CD14-positive monocyte (primary cell): ENCODE results near the gene ADCY2. TPM values are rescaled to one million over a fixed set of nuclear protein-coding genes. Genes with fewer than 3 reads are reported as not detected.

Experiments used
- DNase-seq, 3 donors: peaks; one replicate each; pipeline ENCODE4 v3.0.0-alpha.2; 2011 to 2022
- H2AFZ ChIP-seq: 2 replicates; pipeline ENCODE4 v1.6.0; 2012; ENCODE audit warnings: mild to moderate bottlenecking, low read depth, low read length, inconsistent platforms; ENCODE audit not compliant: insufficient read depth, poor library complexity, severe bottlenecking
- H3K27ac ChIP-seq, 2 donors: 1 replicate in 1 of 2; 2 replicates in 1 of 2; pipeline ENCODE4 v1.5.1; 2012 to 2013; ENCODE audit warnings: low read length in 2 of 2, control low read depth in 1 of 2, inconsistent platforms in 1 of 2, low read depth in 1 of 2, mild to moderate bottlenecking in 1 of 2
- H3K27me3 ChIP-seq, 2 donors: one replicate each; pipeline versions ENCODE4 v1.6.0 to v1.6.1; 2011 to 2013; ENCODE audit warnings: low read length in 2 of 2; ENCODE audit not compliant: control insufficient read depth in 2 of 2, insufficient read depth in 2 of 2
- H3K36me3 ChIP-seq, 2 donors: replicated peaks in 1 of 2; 1 replicate in 1 of 2; 2 replicates in 1 of 2; pipeline versions ENCODE4 v1.5.1 to v1.6.1; 2012 to 2013; ENCODE audit warnings: low read length in 2 of 2, control low read depth in 1 of 2, inconsistent platforms in 1 of 2, mild to moderate bottlenecking in 1 of 2; ENCODE audit not compliant: insufficient read depth in 2 of 2, control insufficient read depth in 1 of 2
- H3K4me1 ChIP-seq, 2 donors: 1 replicate in 1 of 2; 2 replicates in 1 of 2; pipeline versions ENCODE4 v1.5.1 to v1.6.1; 2012 to 2013; ENCODE audit warnings: low read length in 2 of 2, control low read depth in 1 of 2, inconsistent platforms in 1 of 2, mild to moderate bottlenecking in 1 of 2, moderate library complexity in 1 of 2; ENCODE audit not compliant: insufficient read depth in 2 of 2, control insufficient read depth in 1 of 2
- H3K4me2 ChIP-seq: replicated peaks from 2 replicates; pipeline ENCODE3; 2012; ENCODE audit warnings: low read length, moderate library complexity, mild to moderate bottlenecking; ENCODE audit not compliant: poor library complexity, severe bottlenecking; ENCODE audit errors: extremely low read depth
- H3K4me3 ChIP-seq, 3 experiments: fragments of 200-600 bp in 1 of 3; sonication (generic) in 1 of 3; replicated peaks in 1 of 3; 1 replicate in 2 of 3; 2 replicates in 1 of 3; pipeline ENCODE4 v1.5.1; 2011 to 2013; ENCODE audit warnings: low read length in 3 of 3, mild to moderate bottlenecking in 3 of 3, control low read depth in 2 of 3, low read depth in 2 of 3, inconsistent platforms in 1 of 3, moderate library complexity in 1 of 3
- H3K79me2 ChIP-seq: 2 replicates; pipeline ENCODE4 v1.6.0; 2012; ENCODE audit warnings: mild to moderate bottlenecking, control low read depth, inconsistent platforms, low read length, moderate library complexity; ENCODE audit not compliant: insufficient read depth
- H3K9ac ChIP-seq: 2 replicates; pipeline ENCODE4 v1.6.0; 2017; ENCODE audit warnings: low read length, mild to moderate bottlenecking; ENCODE audit not compliant: insufficient read depth, poor library complexity, severe bottlenecking
- H3K9me3 ChIP-seq, 2 donors: replicated peaks in 1 of 2; 1 replicate in 1 of 2; 2 replicates in 1 of 2; pipeline versions ENCODE4 v1.5.1 to v1.6.1; 2012 to 2013; ENCODE audit warnings: low read length in 2 of 2, control low read depth in 1 of 2; ENCODE audit not compliant: control insufficient read depth in 1 of 2, insufficient read depth in 1 of 2
- H4K20me1 ChIP-seq: 2 replicates; pipeline ENCODE4 v1.6.0; 2012; ENCODE audit warnings: mild to moderate bottlenecking, low read length, control low read depth, moderate library complexity; ENCODE audit not compliant: insufficient read depth
- H3K27ac Mint-ChIP-seq, 7 donors: one replicate each; pipeline ENCODE4 v1.8.0; 2020; ENCODE audit warnings: mild to moderate bottlenecking in 7 of 7, mixed read lengths in 7 of 7, moderate library complexity in 6 of 7, inconsistent platforms in 2 of 7
- H3K27me3 Mint-ChIP-seq, 3 donors: one replicate each; pipeline ENCODE4 v1.8.0; 2021 to 2022; ENCODE audit warnings: low read depth in 3 of 3, mild to moderate bottlenecking in 3 of 3, mixed read lengths in 3 of 3, moderate library complexity in 3 of 3, inconsistent platforms in 1 of 3
- H3K36me3 Mint-ChIP-seq, 2 donors: one replicate each; pipeline ENCODE4 v1.8.0; 2020; ENCODE audit warnings: mixed read lengths in 2 of 2, inconsistent platforms in 1 of 2, mild to moderate bottlenecking in 1 of 2
- H3K4me1 Mint-ChIP-seq: one replicate; pipeline ENCODE4 v1.8.0; 2020; ENCODE audit warnings: mild to moderate bottlenecking, mixed read lengths
- H3K4me3 Mint-ChIP-seq, 2 donors: one replicate each; pipeline ENCODE4 v1.8.0; 2020; ENCODE audit warnings: mild to moderate bottlenecking in 2 of 2, mixed read lengths in 2 of 2, moderate library complexity in 1 of 2
- H3K9me3 Mint-ChIP-seq, 7 donors: one replicate each; pipeline ENCODE4 v1.8.0; 2020 to 2022; ENCODE audit warnings: mixed read lengths in 7 of 7, mild to moderate bottlenecking in 6 of 7, moderate library complexity in 6 of 7, inconsistent platforms in 2 of 7
- WGBS: methylation state at CpG from one replicate; pipeline ENCODE4 v1.1.5; 2013; ENCODE audit warnings: missing lambda C conversion rate; ENCODE audit not compliant: insufficient coverage; 5-methylcytosine and 5-hydroxymethylcytosine counted together
- intact Hi-C, 2 donors: fragments of 100-400 bp; cut with micrococcal nuclease; formaldehyde crosslinking; loops; one replicate each; pipeline versions ENCODE4 v1.15.0 to v1.15.1; 2023
- polyA plus RNA-seq, 3 donors: library from polyadenylated mRNA; depleted of rRNA in 1 of 3; unstranded in 2 of 3; stranded (reverse) in 1 of 3; fragments of 300-500 nt in 2 of 3; fragments of >200 nt in 1 of 3; fragmentation: Illumina TruSeq in 2 of 3; gene quantifications; 1 replicate in 2 of 3; 2 replicates in 1 of 3; pipeline ENCODE4 v1.2.3, GENCODE V29; 2012 to 2021
- TF ChIP-seq, protein P1 (sequence below): fragments of 200-600 bp; IDR thresholded peaks from one replicate; pipeline ENCODE4 v1.8.0; 2022; ENCODE audit warnings: antibody characterized with exemption, mild to moderate bottlenecking

ADCY2 gene
- polyA plus RNA-seq, 3 donors = not detected

DNA sequence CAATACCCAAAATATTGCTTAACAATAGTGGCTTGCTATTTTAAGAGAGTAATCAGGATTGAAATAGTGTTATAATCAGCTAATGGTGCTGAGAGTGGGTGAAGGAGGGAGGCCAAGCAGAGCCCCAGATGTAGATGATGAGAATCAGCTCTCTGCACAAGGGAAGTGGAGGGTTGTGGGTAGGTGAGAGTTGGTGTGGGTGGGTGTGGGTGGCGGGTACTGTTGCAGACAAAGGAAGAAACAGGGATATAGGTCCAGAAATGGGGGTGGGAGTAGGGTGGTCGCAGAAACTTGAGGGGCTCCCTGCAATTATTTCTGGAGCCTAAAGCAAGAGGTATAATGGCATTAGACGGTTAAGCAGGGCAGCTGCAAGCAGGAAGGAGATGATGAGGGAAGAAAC is 7.4 kb upstream of the ADCY2 start:
- no peaks in the 10 kb centered on the region for H4K20me1 ChIP-seq
- no peak overlapping the region for H3K27ac Mint-ChIP-seq
- intact Hi-C loops = no loop called here
- H3K27ac ChIP-seq = no peak overlapping the region
- WGBS = 80% methylated on average over 3 of the region's 3 CpGs
- H3K27me3 Mint-ChIP-seq = peaks cover 14 to 16% (median 15%) of the 10 kb centered on the region in 3 donors
- TF ChIP-seq, protein P1, sequence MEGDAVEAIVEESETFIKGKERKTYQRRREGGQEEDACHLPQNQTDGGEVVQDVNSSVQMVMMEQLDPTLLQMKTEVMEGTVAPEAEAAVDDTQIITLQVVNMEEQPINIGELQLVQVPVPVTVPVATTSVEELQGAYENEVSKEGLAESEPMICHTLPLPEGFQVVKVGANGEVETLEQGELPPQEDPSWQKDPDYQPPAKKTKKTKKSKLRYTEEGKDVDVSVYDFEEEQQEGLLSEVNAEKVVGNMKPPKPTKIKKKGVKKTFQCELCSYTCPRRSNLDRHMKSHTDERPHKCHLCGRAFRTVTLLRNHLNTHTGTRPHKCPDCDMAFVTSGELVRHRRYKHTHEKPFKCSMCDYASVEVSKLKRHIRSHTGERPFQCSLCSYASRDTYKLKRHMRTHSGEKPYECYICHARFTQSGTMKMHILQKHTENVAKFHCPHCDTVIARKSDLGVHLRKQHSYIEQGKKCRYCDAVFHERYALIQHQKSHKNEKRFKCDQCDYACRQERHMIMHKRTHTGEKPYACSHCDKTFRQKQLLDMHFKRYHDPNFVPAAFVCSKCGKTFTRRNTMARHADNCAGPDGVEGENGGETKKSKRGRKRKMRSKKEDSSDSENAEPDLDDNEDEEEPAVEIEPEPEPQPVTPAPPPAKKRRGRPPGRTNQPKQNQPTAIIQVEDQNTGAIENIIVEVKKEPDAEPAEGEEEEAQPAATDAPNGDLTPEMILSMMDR = no peak
- peaks cover 0 to 2% (median 0%) of the 10 kb centered on the region in 7 donors for H3K9me3 Mint-ChIP-seq
- H3K4me3 Mint-ChIP-seq = no peak overlapping the region
- H3K27me3 ChIP-seq = peaks cover 2 to 5% of the 10 kb centered on the region in 2 donors
- no peak overlapping the region for H2AFZ ChIP-seq
- no peaks in the 10 kb centered on the region for H3K36me3 ChIP-seq
- H3K36me3 Mint-ChIP-seq = no peaks in the 10 kb centered on the region
- H3K4me1 ChIP-seq = no peaks in the 10 kb centered on the region
- H3K4me3 ChIP-seq = no peak overlapping the region
- no peaks in the 10 kb centered on the region for H3K79me2 ChIP-seq
- H3K9me3 ChIP-seq = no peaks in the 10 kb centered on the region
- H3K9ac ChIP-seq = no peak overlapping the region
- no peak overlapping the region for H3K4me2 ChIP-seq
- DNase-seq = no peak
- H3K4me1 Mint-ChIP-seq = no peaks in the 10 kb centered on the region

DNA sequence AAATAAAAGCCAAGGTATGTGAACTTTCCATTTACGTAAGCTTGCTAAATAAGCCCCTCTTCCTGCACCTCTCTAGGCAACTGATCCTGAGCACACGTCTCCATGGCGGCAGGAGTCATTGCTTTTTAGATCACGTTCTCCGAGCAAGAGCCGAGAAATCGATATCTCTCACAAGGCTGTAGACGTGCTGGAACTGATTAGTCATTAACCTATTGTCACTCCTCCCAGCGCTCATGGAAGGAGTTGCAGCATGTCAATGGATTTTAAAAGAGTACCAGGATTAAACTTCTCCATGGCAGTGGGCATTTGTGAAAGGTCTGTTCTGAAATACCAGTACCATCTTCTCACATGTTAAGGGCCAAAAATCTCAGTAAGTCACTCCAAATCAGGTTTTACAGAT is 4.7 kb upstream of the ADCY2 start:
- Histone ChIP-seq H3K27me3 (peaks cover 6 to 26% of the 10 kb centered on the region in 2 donors), H3K9ac (no peak overlapping the region), H3K36me3 (no peaks in the 10 kb centered on the region), H3K79me2 (no peaks in the 10 kb centered on the region), H3K27ac (no peak overlapping the region), H2AFZ (no peak overlapping the region), H3K4me2 (no peak overlapping the region), H3K4me3 (no peak overlapping the region), H3K4me1 (no peaks in the 10 kb centered on the region), H3K9me3 (peaks cover 0 to 8% of the 10 kb centered on the region in 2 donors), H4K20me1 (no peaks in the 10 kb centered on the region)
- no peaks in the 10 kb centered on the region for H3K4me1 Mint-ChIP-seq
- WGBS = 100% methylated on average over 5 of the region's 9 CpGs
- DNase-seq = no peak
- H3K9me3 Mint-ChIP-seq = peaks cover 0 to 3% (median 0%) of the 10 kb centered on the region in 7 donors
- TF ChIP-seq, protein P1 = no peak
- no peak overlapping the region for H3K4me3 Mint-ChIP-seq
- H3K36me3 Mint-ChIP-seq = no peaks in the 10 kb centered on the region
- H3K27me3 Mint-ChIP-seq = peaks cover 29 to 35% (median 32%) of the 10 kb centered on the region in 3 donors
- no peak overlapping the region for H3K27ac Mint-ChIP-seq
- intact Hi-C loops = no loop called here
